B cell (primary cell): ENCODE data around the gene EXT2.

Source experiments
- EZH2 ChIP-seq: IDR thresholded peaks from 2 replicates; pipeline ENCODE4 v1.6.1; 2012; ENCODE audit warnings: borderline replicate concordance, low read depth, mild to moderate bottlenecking, moderate library complexity, low read length; ENCODE audit not compliant: insufficient read depth, poor library complexity, severe bottlenecking
- TF ChIP-seq, protein P1 (sequence below): fragments of 200-600 bp; IDR thresholded peaks from one replicate; pipeline ENCODE4 v1.8.0; 2022; ENCODE audit warnings: antibody characterized with exemption, mild to moderate bottlenecking

- TF ChIP-seq EZH2: no peak
- TF ChIP-seq, protein P1, sequence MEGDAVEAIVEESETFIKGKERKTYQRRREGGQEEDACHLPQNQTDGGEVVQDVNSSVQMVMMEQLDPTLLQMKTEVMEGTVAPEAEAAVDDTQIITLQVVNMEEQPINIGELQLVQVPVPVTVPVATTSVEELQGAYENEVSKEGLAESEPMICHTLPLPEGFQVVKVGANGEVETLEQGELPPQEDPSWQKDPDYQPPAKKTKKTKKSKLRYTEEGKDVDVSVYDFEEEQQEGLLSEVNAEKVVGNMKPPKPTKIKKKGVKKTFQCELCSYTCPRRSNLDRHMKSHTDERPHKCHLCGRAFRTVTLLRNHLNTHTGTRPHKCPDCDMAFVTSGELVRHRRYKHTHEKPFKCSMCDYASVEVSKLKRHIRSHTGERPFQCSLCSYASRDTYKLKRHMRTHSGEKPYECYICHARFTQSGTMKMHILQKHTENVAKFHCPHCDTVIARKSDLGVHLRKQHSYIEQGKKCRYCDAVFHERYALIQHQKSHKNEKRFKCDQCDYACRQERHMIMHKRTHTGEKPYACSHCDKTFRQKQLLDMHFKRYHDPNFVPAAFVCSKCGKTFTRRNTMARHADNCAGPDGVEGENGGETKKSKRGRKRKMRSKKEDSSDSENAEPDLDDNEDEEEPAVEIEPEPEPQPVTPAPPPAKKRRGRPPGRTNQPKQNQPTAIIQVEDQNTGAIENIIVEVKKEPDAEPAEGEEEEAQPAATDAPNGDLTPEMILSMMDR: no peak
Measured at GRCh38 chr11:44271286-44271685, 175.8 kb downstream of the EXT2 start.
